Heart left ventricle (tissue), 13 donors: ENCODE measurements around the gene UMODL1.

Experiments used
- CTCF ChIP-seq, 12 donors: fragments of 200-600 bp; sonication (generic) in 4 of 12; IDR thresholded peaks; one replicate each; pipeline versions ENCODE4 v1.5.0 to v1.8.0; 2018 to 2022; ENCODE audit warnings: antibody characterized with exemption in 12 of 12, mild to moderate bottlenecking in 5 of 12
- POLR2A ChIP-seq, 2 donors: fragments of 450-650 bp; IDR thresholded peaks; one replicate each; pipeline ENCODE4 v1.6.1; 2017; ENCODE audit warnings: antibody characterized with exemption in 2 of 2, mild to moderate bottlenecking in 2 of 2, moderate library complexity in 2 of 2
- donor health status: ischemic (EF 13 %, LVEDD 7.1; RV severe dilation, severe dysfunction).
- donor health status: DM: no; HTN: yes; CAD: no.
- donor health status: DM: no; HTN: no; CAD: no.
- donor health status: ischemic (EF 25% LVEDD 6.9; RV normal size, moderate dysfunction).
- donor health status: ischemic (EF 25% LVEDD 5.7; RV mildly dilated, moderate dysfunction).
- donor health status: ischemic (EF 35%, LVEDD 5.7; RV mildly dilated, moderate dysfunction).
- donor health status: nonischemic (EF 11% LVEDD 7.7; RV severe dilation, severe dysfunction).
- donor health status: DM: yes; HTN: yes; CAD: no.
- donor health status: PGD.
- donor health status: ischemic (EF 29% LVEDD 5.4; RV normal size, mild dysfunction).
- donor health status: nonischemic (EF 23%, LVEDD 6.1; RV moderate dilation, normal function).

GRCh38 chr21:42146821-42147220, 75.7 kb downstream of the UMODL1 start:
- no peak for TF ChIP-seq CTCF (IDR thresholded peaks at IDR 0.05)
- TF ChIP-seq POLR2A (IDR thresholded peaks at IDR 0.05) = no peak
